Activated naive CD8-positive, alpha-beta T cell treated with anti-CD3 and anti-CD28 coated beads, Interleukin-2, amount 50 U/mL, for 24 hours (primary cell): ENCODE data around the gene IL36A.

ENCODE experiments used
- ATAC-seq: fragments of 150-1000 bp; cut with Tn5 transposase; one replicate; pipeline ENCODE4 v1.10.0; 2021
- DNase-seq: peaks from one replicate; pipeline ENCODE4 v3.0.0; 2021
- H3K27ac Mint-ChIP-seq: one replicate; pipeline ENCODE4 v1.8.0; 2021; ENCODE audit warnings: mild to moderate bottlenecking, mixed read lengths
- H3K27me3 Mint-ChIP-seq: one replicate; pipeline ENCODE4 v1.8.0; 2021; ENCODE audit warnings: mixed read lengths
- H3K36me3 Mint-ChIP-seq: one replicate; pipeline ENCODE4 v1.8.0; 2021; ENCODE audit warnings: low read depth, mixed read lengths
- H3K4me1 Mint-ChIP-seq: one replicate; pipeline ENCODE4 v1.8.0; 2021; ENCODE audit warnings: mixed read lengths
- H3K4me3 Mint-ChIP-seq: one replicate; pipeline ENCODE4 v1.8.0; 2021; ENCODE audit warnings: mild to moderate bottlenecking, moderate library complexity, mixed read lengths
- H3K9me3 Mint-ChIP-seq: one replicate; pipeline ENCODE4 v1.8.0; 2021; ENCODE audit warnings: mixed read lengths

The IL36A gene

GRCh38 chr2:112989611-112990010 is 15.6 kb upstream of the IL36A start:
- Mint-ChIP-seq H3K27me3 (no peaks in the 10 kb centered on the region), H3K4me3 (no peak overlapping the region), H3K4me1 (peaks cover 18% of the 10 kb centered on the region), H3K27ac (no peak overlapping the region), H3K36me3 (peaks cover 11% of the 10 kb centered on the region), H3K9me3 (peaks cover 41% of the 10 kb centered on the region)
- DNase-seq = no peak
- ATAC-seq = no peak

DNA sequence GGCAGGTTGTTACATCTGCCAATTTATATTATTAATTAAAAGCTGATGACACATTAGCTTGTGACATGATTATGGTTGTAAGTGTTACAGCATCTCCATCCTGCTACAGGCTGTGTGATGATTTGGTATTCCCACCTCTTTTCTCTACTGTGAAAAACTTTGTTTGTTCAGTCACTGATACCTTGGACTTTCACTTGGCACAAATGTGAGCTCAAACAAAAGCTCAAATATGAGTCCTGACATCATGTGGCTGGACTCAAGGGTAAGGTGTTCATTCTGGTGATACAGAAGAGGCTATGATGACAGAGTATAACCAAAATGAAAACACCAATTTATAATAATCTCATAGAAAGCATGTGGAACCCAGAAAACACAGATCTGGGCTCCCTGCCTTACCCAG is 11.4 kb upstream of the IL36A start:
- Mint-ChIP-seq H3K27ac (no peak overlapping the region), H3K36me3 (peaks cover 11% of the 10 kb centered on the region), H3K4me1 (peaks cover 31% of the 10 kb centered on the region), H3K9me3 (peaks cover 43% of the 10 kb centered on the region), H3K27me3 (no peaks in the 10 kb centered on the region), H3K4me3 (no peak overlapping the region)
- ATAC-seq (no peak), DNase-seq (no peak)

DNA sequence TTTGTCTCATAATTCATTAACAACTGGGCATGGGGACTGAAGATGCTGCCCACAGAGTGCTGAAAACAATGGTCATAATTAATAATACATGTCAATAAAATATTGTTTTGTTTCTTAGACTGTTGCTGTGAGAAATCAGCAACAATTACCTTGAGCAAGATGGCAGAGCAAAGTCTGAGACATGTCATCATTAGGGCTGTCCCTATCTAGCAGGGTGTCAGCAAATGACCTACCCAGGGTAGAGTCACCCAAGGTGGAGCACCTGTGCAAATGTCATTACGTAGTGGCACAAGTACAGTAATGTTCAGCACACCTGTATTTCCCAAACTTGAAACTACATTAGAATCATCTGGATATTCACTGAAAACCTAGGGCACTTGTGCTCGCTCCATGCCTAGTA is 10.6 kb upstream of the IL36A start:
- Mint-ChIP-seq H3K4me3 (no peak overlapping the region), H3K27ac (no peak overlapping the region)

GRCh38 chr2:112995346-112995920 is 9.8 kb upstream of the IL36A start:
- Mint-ChIP-seq H3K4me3 (peak overlapping the region; percentile 74), H3K9me3 (peaks cover 44% of the 10 kb centered on the region)

More for the DNA sequence above, 10.6 kb upstream of the IL36A start:
- peaks cover 45% of the 10 kb centered on the region for H3K9me3 Mint-ChIP-seq
- DNase-seq (no peak), ATAC-seq (no peak)
- H3K4me1 Mint-ChIP-seq = peaks cover 31% of the 10 kb centered on the region
- peaks cover 12% of the 10 kb centered on the region for H3K36me3 Mint-ChIP-seq
- no peaks in the 10 kb centered on the region for H3K27me3 Mint-ChIP-seq

DNA sequence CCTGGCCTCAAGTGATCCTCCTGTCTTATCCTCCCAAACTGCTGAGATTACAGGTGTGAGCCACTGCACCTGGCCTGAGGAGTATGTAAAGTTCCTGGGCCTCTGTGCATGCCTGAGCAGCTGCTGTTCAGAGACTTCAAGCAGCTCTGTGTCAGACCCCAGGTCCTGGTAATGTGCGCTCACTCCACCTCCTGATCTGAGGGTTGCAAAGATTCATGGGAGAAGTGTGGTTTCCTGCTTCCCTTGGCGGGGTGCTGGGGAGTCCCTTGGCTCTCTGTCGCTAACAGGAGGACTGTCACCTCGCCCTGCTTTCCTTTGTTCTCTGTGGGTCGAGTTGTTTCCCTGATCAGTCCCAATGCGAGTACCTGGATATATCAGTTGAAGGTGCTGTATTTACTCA is 8.6 kb upstream of the IL36A start:
- Mint-ChIP-seq H3K9me3 (peaks cover 43% of the 10 kb centered on the region), H3K4me1 (peaks cover 31% of the 10 kb centered on the region), H3K4me3 (peak overlapping the region; percentile 25), H3K27me3 (no peaks in the 10 kb centered on the region), H3K36me3 (peaks cover 20% of the 10 kb centered on the region), H3K27ac (peak overlapping the region; percentile 46)
- ATAC-seq (peak; percentile 96), DNase-seq (peak; percentile 57)

More at GRCh38 chr2:112995346-112995920, 9.8 kb upstream of the IL36A start:
- peaks cover 13% of the 10 kb centered on the region for H3K36me3 Mint-ChIP-seq
- H3K27ac Mint-ChIP-seq = peak overlapping the region; percentile 63
- ATAC-seq (no peak), DNase-seq (peak; percentile 29)
- peaks cover 31% of the 10 kb centered on the region for H3K4me1 Mint-ChIP-seq
- H3K27me3 Mint-ChIP-seq = no peaks in the 10 kb centered on the region

- Mint-ChIP-seq H3K4me3 (no peak overlapping the region), H3K27ac (no peak overlapping the region), H3K4me1 (peaks cover 31% of the 10 kb centered on the region), H3K27me3 (no peaks in the 10 kb centered on the region), H3K9me3 (peaks cover 39% of the 10 kb centered on the region), H3K36me3 (peaks cover 19% of the 10 kb centered on the region)
- DNase-seq (no peak), ATAC-seq (no peak)
Observed at GRCh38 chr2:112997151-112997550, 8.1 kb upstream of the IL36A start.

GRCh38 chr2:113000436-113000835 is 4.8 kb upstream of the IL36A start:
- peaks cover 32% of the 10 kb centered on the region for H3K9me3 Mint-ChIP-seq
- peaks cover 21% of the 10 kb centered on the region for H3K4me1 Mint-ChIP-seq
- no peak overlapping the region for H3K27ac Mint-ChIP-seq
- DNase-seq (no peak), ATAC-seq (no peak)
- H3K4me3 Mint-ChIP-seq = no peak overlapping the region
- H3K36me3 Mint-ChIP-seq = peaks cover 13% of the 10 kb centered on the region
- no peaks in the 10 kb centered on the region for H3K27me3 Mint-ChIP-seq

GRCh38 chr2:113002677-113003076 is 2.6 kb upstream of the IL36A start:
- Mint-ChIP-seq H3K9me3 (peaks cover 32% of the 10 kb centered on the region), H3K36me3 (peaks cover 13% of the 10 kb centered on the region), H3K27ac (no peak overlapping the region), H3K4me1 (peaks cover under 1% of the 10 kb centered on the region), H3K4me3 (no peak overlapping the region), H3K27me3 (no peaks in the 10 kb centered on the region)
- no peak for ATAC-seq
- no peak for DNase-seq

DNA sequence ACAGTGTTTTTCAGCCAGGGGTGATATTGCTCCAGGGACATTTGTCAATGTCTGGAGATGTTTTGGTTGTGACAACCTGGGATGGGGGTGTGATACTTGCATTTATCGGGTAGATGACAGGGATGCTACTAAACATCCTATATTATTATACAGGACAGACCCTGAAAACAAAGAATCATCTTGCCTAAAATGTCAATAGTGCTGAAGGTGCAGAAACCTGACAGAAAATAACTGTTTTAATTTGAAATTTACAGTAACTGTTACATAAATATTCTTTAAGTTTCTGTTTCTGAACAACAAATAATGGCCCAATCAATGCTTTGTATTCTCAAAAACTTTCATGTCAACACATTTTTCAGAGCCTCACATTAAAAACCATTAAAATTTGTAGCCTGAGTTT is 2.0 kb downstream of the IL36A start:
- Mint-ChIP-seq H3K4me3 (no peak overlapping the region), H3K27me3 (no peaks in the 10 kb centered on the region), H3K36me3 (no peaks in the 10 kb centered on the region), H3K4me1 (no peaks in the 10 kb centered on the region), H3K27ac (no peak overlapping the region), H3K9me3 (no peaks in the 10 kb centered on the region)
- ATAC-seq (no peak), DNase-seq (no peak)

DNA sequence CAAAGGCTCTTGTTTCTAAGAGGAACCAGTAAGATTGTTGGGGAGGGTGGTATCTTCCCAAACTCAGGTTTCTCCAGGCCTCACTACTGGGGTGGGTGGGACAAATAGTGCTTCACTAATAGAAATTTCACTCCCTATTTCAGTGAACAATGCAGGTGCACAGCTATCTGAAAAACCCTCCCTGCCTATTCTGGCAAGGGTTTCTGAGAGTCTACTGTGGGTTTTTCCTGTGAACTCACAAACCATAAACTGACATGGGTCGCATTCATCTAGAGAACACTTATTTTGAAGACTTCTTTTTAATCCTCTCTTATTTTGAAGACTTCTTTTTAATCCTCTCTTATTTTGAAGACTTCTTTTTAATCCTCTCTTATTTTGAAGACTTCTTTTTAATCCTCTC is 4.4 kb downstream of the IL36A start:
- Mint-ChIP-seq H3K4me1 (no peaks in the 10 kb centered on the region), H3K36me3 (no peaks in the 10 kb centered on the region), H3K9me3 (no peaks in the 10 kb centered on the region), H3K27ac (no peak overlapping the region), H3K27me3 (no peaks in the 10 kb centered on the region), H3K4me3 (no peak overlapping the region)
- ATAC-seq (no peak), DNase-seq (no peak)

DNA sequence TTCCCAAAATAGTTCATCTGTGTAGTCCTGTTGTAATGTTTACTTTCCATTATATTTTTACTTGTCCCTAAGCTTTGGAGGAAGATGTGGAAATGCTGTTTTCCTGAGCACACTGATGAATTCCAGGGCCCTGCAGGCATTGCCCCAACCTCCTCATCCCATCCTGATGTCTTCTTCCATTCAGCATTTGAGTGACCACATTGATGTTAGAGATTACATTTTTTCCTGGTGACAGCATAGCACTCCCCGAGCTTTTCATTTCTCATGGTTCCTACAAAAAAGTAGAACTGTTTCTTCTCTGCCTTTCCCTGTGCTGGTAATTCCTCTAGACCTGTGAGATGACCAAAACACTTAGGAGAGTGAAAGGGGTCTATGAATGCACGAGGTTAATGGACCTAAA is 4.8 kb downstream of the IL36A start:
- H3K36me3 Mint-ChIP-seq = no peaks in the 10 kb centered on the region
- H3K27me3 Mint-ChIP-seq = no peaks in the 10 kb centered on the region
- no peaks in the 10 kb centered on the region for H3K9me3 Mint-ChIP-seq
- ATAC-seq (no peak), DNase-seq (no peak)
- no peaks in the 10 kb centered on the region for H3K4me1 Mint-ChIP-seq
- no peak overlapping the region for H3K4me3 Mint-ChIP-seq
- H3K27ac Mint-ChIP-seq = no peak overlapping the region

DNA sequence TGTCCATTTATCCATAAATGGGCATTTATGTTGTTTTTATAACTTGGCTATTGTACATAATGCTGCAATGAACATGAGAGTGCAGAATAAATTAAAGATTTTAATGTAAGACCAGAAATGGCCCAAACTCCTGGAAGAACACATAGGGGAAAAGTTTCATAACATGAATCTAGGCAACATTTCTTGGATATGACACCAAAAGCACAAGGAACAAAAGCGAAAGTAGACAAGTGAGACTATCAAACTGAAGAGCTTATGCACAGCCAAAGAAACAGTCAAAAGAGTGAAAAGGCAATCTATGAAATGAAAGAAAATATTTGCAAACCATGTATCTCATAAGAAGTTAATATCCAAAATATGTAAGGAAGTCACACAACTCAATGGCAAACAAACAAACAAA is 5.8 kb downstream of the IL36A start:
- no peak for ATAC-seq
- H3K9me3 Mint-ChIP-seq = no peaks in the 10 kb centered on the region
- H3K4me1 Mint-ChIP-seq = no peaks in the 10 kb centered on the region
- no peaks in the 10 kb centered on the region for H3K27me3 Mint-ChIP-seq
- H3K36me3 Mint-ChIP-seq = no peaks in the 10 kb centered on the region
- H3K27ac Mint-ChIP-seq = no peak overlapping the region
- H3K4me3 Mint-ChIP-seq = no peak overlapping the region
- no peak for DNase-seq

DNA sequence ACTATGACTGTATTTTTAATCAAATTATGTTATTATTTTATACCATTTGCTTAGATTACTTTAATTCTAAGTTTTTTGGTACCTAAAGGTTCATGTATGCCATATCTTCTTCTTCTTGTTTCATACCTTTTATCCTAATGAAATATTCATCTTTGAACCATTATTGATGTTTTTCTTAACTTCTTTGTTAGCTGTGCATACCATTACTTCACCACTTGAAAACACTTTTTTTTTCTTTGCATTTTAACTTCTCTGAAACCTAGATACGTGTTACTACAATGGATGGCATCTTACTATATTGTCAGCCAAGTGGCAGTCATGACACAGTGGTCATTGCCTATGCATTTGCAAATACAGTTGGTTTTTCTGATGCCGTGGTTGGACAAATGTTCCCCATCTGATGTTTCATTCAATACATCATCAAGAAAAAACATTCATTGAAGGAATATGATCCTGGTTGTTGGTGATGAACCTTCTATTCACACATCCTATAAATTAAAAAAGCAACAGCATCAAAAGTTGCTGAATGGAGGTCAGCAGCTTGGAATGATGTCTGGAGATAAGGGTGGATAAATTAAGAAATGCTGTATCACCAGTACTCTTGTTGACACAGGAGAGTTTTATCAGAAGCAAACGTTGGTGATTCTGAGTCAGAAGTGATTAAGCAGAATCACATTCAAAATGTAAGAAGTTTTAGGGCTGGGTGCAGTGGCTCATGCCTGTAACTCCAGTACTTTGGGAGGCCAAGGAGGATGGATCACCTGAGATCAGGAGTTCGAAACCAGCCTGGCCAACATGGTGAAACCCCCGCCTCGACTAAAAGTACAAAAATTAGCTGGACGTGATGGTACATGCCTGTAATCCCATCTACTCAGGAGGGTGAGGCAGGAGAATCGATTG is 7.4 kb downstream of the IL36A start:
- ATAC-seq = no peak
- Mint-ChIP-seq H3K27ac (no peak overlapping the region), H3K4me3 (no peak overlapping the region), H3K27me3 (peaks cover under 1% of the 10 kb centered on the region), H3K36me3 (no peaks in the 10 kb centered on the region), H3K4me1 (no peaks in the 10 kb centered on the region), H3K9me3 (no peaks in the 10 kb centered on the region)
- no peak for DNase-seq

DNA sequence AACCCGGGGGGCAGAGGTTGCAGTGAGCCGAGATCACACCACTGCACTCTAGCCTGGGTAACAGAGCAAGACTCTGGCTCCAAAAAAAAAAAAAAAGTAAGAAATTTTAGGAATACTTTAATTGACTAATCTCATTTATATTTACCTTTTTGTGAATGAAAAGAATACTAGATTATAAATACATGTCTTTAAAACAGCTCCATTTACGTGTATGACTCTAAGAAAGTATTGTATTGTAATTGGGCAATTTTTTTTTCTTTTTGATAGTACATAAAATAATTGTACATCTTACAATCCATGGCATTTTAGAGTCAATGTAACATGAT is 8.0 kb downstream of the IL36A start:
- Mint-ChIP-seq H3K4me1 (no peaks in the 10 kb centered on the region), H3K4me3 (no peak overlapping the region), H3K9me3 (no peaks in the 10 kb centered on the region), H3K27me3 (peaks cover 4% of the 10 kb centered on the region), H3K36me3 (no peaks in the 10 kb centered on the region), H3K27ac (no peak overlapping the region)
- no peak for DNase-seq
- ATAC-seq = no peak

DNA sequence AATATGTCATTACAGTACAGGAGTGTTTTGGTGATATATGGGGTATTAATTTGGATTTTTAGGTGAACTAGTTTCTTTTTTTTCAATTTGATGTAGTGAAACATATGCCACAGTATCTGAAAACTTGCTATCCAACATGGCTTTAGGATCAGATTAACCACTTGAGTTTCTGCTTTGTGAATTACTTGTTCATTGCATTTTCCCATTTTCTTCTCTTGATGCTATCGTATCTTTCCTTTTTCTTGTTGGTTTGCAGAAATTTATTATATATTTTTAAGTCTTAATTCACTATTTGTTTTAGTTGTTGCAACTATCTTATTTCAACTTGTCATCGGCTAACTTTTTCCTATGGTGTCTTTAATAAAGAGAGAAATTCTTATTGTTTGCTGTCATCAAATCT is 8.8 kb downstream of the IL36A start:
- H3K27me3 Mint-ChIP-seq = peaks cover 4% of the 10 kb centered on the region
- DNase-seq (no peak), ATAC-seq (no peak)
- H3K4me1 Mint-ChIP-seq = no peaks in the 10 kb centered on the region
- peaks cover 7% of the 10 kb centered on the region for H3K9me3 Mint-ChIP-seq
- H3K4me3 Mint-ChIP-seq = no peak overlapping the region
- no peaks in the 10 kb centered on the region for H3K36me3 Mint-ChIP-seq
- no peak overlapping the region for H3K27ac Mint-ChIP-seq
